NCI-H526 (cell line): ENCODE results near the gene CDS2.
A peak's percentile ranks its signal among the peaks of the same experiment; 100 is the strongest.

ENCODE experiments used
- DNase-seq, 2 experiments: peaks; one replicate each; lab custom pipeline; 2025; lab: John Stamatoyannopoulos, UW

The CDS2 gene

DNA sequence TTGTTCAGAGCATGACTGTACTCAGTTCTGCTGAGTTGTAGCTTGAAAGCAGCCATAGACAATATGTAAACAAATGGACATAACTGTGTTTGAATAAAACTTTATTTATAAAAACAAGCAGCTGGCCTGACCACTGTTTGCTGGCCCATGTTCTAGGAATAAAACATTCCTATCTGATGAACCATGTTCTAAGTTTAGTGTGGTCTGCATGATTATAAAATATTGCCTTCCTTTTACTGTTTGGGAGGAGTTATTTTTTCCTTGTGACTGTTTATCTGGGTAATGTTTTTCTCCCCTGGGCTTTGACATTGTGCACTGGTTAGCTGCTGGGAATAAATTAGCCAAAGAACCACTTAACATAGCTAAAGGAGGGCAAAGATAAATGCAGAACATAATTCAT lies 55.1 kb downstream of the CDS2 start:
- no peak for DNase-seq

DNA sequence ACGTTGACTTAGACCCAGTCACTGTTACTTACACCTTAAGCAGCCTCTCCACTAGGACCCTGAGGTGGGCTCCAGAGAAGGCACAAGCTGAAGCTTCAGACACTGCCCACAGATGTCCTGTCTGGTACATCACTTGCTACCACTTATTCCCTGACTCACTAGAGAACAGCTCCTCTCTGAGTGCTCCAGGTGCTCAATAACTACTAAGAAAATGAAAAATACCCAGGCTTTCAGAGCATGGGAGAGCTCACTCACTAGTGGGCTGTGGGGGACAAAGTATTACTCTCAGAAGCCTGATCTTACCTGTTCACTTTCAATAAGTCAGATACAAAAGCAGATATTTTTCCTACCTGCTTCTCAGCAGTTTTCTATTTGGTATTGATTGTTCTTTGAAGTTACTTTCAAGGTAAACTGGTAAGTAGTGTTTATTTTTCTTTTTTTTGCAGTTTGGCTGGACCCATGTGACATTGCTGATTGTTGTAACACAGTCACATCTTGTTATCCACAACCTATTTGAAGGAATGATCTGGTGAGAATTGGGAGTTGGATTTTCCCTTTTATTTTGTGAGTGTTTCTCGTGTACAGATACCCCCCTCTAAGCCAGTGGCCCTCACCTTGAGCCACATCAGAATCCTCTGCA lies 55.9 kb downstream of the CDS2 start:
- DNase-seq = no peak

DNA sequence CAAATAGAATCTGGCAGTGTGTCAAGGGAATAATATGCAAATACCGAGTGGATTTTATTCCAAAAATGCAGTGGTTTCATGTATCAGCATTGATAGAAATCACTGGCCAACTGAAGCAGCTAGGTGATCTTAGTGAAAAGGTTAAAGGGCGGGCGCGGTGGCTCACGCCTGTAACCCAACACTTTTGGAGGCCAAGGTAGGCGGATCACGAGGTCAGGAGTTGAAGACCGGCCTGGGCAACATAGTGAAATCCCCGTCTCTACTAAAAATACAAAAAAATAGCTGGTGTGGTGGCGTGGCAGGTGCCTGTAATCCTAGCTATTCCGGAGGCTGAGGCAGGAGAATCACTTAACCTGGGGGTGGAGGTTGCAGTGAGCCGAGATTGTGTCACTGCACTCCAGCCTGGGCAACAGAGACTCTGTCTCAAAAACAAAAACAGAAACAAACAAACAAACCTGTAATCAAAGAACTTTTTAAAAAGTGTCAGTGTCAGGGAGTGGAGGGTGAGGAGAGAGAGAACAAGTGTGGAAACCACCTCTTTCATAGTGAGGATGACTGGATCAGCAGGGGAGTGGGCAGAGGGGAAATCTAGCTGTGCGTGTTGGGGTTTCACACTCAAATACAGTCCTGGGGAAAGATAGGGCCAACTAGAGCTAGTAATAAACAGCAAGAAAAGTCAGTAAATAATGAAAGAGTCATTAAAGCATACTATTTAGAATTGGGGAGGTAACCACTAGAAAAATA lies 57.1 kb downstream of the CDS2 start:
- no peak for DNase-seq

DNA sequence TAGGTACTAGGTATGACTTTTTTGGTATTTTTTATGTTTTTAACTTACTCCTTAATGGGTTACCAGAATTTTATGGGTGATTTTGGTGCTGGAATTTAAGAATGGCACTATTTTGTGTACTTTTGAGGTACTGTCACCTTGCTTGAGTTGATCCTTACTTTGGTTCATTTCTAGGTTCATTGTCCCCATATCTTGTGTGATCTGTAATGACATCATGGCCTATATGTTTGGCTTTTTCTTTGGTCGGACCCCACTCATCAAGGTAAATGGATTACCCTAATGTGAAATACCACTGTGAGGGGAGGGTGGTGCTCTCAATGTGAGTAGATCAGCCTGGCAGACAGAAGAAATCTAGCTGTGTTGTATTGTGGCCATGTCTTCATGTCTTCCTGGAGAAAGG lies 57.9 kb downstream of the CDS2 start:
- DNase-seq = no peak

DNA sequence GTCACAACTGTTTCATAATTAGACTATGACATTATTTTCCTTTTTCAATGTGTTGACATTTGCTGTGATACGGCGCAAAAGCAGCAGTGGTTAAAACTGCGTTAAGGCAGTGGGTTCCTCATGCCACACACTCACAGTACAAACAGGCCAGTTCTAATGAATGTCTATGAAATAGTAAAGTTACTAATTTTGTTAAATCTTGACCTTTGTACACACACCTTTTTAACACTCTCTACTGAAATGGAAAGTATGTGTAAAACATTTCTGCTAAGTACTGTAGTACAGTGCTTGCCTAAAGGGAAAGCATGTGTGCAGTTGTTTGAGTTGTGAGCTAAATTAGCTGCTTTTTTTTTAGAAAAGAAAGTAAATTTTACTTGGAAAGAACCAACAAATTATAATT lies 60.3 kb downstream of the CDS2 start:
- DNase-seq = no peak

DNA sequence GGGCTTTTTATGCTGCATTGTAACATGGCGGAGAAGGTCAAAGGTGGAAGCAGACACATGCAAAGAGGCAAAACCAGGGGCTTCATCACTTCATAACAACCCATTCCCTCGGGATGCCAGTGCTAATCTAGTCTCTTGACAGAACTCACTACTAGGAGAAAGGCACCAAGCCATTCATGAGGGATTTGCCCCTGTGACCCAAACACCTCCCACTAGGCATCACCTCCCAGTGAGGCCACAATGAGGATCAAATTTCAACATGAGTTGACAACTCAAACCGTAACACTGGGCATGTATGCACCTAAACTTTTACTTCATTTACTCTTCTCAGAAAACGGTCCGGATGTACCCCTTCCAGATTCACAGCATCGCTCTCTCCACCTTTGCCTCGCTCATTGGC lies 61.9 kb downstream of the CDS2 start:
- no peak for DNase-seq

DNA sequence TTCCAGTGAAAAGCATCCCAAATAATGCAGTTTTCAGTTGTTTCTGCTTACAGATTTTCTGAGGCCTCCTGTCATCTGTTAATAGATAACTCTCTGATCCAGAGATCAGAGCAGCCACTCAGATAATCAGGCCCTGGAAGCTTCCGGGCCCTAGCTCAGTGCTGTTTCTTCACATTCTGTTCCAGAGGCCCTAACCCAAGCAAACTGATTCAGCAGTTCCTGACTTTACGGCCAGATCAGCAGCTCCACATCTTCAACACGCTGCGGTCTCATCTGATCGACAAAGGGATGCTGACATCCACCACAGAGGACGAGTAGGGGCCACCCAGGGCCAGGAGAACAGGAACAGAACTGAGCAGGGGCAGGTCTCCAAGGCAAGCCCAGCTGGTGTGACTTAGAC lies 63.1 kb downstream of the CDS2 start:
- DNase-seq = no peak

DNA sequence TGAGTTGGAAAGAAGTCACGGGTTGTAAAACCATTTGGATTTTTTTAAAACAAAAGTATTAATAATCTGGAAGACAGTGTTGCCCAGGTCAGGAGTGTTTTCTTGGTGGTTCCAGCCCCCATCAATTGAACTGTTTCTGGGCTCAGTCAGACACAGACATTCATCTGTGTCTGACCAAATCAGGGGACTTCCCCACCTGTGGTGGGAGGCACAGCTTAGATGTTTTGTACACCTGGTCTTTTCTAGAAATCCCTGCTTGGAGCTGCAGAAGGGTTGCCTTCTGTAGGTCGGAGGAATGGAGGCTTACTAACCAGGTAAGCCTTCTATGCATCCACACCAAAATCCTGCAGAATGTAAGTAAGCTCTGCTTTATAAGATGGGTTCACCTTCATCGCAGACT lies 63.6 kb downstream of the CDS2 start:
- DNase-seq = no peak

DNA sequence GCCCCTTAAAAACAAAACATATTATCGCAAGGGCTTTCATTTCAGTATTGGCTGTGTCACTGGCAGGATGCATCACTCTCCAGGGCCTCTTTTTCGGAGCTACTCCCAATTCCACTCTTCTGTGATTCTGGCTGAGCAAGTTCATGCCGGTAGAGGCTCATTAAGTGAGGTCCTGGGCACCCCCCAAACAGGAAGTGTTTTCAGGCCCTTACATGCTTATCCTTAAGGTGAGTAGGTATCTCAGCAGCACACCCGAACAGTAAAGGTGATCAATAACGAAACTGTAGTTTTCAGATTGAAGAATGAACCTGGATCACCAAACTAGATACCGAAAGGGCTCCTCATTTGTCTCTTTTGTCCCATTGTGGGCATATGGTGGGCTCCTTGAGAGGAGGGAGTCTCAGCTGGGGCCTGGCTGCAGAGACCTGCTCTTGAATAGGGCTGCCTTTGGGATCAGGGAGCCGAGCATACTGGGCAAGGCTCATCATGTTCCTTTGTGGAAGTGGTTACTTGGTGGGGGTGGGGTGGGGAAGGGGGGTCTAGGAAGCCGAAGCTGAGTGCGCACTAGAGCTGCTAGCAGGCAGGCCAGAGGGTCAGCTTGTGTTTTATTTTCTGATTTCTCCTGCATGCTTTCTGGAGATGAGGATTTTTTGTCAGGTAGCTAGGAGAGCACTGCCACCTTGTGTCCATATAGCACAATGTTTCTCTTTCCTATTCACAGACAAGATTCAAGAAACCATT lies 65.2 kb downstream of the CDS2 start:
- DNase-seq = peak; percentile 73 to 82

DNA sequence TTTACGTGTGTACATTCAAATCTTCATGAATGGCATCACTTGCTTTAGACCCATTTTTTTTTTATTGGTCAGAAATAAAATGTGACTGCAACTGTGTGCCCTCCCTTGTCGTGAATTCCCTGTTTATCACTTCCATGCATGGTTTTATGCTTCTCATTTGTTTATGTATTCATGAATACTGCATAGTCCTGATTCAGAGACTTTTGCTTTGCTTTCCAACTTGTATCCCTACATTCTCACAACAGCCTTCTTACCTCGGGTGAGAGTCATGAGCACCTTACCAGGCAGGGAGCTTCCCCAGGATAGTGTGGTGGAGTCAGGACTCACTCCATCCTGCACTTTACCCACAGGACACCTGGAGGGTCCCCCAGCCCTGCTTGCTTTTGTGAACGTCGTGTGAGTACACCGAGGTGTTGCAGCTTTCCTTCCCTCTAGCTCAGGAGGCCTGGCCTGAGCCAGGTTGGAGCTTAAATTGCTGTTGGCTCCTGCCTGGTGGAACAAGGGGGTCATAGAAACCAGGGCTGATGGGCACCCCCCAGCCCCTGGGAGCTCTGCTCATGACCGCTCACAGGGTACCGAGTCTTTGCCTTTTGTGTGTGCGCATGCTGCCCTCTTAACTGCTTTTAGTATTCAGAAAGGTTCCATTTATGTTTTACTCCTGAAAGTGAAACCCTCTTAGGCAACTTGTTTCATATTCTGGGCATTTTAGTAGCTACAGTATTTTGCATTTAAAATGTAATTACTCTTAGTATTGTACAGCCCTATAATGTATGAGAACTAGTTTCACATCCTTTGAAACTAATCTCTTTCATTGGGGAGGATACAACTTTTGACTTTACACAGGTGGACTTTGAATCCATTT lies 66.0 kb downstream of the CDS2 start:
- DNase-seq = no peak

DNA sequence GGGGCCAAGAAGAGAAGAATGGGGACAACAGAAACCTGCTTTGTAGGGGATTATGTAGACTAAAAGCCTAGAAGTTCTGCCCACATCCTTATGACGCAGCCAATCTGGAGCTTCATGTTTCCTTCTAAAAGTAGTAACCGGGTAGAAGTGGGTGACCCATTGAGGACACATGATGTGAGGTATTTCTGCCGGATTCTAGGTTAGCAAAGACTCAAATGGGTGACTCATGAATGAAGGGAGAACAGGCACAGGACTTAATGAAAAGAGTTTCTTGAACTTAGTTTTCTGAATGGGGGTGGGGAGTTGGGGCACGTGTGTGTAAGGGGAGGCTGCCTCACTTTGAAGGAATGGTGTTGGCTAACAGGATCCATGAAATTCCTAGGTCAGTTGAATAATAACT lies 68.8 kb downstream of the CDS2 start:
- no peak for DNase-seq

DNA sequence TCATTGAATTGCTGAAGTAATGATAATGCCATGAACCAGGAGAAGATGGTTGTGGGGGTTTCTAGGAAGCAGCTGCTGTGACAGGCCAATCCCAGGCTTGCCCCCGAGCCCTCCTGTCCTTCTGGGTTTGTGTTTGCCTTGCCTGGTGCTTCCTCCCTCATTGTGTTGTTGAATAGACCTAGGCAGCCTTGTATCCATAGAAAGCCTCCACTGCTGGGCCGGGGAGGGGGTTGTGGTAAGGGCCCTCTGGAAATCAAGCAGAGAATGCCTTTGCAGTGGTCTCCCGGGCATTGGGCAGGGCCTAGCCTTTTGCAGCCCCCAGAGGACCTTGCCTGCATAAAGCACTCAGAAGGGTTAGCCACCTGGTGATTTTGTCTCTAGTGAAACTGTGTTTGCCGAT lies 69.3 kb downstream of the CDS2 start:
- DNase-seq = no peak

DNA sequence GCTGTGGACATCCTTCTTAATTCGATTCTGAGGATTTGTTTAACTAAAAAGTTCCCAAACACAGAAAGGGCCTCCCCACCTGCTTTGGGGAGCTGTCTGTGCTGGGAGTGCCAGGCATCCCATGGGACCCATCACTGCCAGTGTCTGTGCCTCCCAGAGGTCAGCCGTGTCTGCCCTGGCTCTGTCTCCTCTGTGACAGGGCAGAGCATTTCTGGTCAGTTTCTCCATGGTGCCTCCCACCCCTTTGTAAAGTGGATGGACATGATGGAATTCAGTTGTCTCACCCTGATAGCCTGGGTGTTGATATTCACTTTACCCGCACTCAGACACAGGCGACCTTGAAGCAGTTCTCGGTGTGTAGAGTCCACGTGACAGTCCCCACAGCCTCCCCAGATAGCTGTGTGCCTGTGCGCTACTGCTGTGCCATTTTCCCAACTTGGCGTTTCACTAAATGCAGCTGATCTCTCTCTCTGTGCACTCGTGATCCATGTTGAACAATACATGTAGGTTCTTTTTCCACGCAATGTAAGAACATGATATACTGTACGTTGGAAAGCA lies 70.5 kb downstream of the CDS2 start:
- DNase-seq = no peak

DNA sequence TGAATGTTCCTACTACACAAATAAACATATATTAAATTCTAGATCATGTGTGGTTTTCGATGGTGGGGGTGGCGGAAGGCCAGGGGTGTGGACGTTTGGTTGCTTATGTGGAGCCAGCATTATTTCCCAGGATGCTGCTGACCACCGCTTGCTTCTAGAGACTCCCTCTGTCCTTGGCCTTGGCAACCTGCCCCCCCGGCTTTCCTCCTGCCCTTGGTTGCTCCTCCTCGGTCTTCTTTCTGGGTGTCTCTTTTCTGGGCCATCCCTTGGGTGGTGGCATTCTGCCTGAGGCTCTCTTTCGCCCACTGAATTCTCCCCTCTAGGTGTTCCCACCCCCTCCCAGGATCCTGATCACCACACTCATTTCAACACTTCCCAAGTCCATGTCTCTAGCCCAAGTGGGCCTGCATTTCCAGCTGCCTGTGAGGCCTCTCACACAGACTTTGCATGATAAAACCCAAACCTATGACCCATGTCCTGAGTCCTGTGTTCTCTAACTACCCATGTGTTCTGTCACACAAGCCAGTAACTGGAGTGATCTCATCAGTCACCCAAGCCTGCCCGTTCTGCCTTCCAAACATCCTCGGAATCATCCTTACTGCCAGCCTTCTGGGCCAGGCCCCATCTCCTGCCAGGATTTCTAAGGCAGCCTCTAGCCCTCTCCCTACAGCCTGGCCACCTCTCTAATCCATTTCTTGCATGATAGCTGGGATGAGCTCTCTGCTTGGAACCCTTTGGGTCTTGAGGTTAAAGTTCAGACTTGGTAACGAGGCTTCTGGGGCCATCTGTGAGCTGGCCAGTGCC lies 71.2 kb downstream of the CDS2 start:
- DNase-seq = no peak

DNA sequence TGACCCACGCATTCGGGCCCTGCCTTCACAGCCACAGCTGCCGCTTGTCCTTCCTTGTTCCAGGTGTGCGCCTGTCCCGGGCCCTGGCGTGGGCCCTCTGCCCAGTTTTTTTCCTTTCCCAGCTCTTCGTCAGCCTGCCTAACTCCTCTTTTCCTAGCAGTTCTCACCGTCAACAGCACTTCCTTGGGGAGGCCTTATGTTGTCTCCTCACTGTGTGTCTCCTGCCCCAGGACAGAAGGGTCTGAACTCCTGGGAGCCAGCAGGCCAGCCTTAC lies 71.8 kb downstream of the CDS2 start:
- DNase-seq = no peak

DNA sequence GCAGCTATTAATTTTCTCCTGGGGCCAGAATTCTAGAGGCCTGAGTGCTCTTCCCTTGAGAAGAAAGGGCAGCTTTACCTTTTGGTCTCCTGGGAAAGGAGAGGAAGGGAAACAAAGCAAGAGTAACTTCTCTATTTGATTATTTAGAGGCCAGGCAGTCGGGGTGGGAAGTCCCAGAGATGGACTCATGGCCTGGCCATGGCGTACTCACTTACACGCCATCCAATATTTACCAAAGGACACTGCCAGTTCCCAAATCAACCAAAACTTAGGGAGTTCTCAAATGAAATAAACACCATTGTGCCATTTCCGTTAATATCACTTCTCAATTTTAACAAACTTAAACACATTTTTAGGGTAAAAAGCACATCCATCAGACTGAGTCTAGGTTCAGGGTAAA lies 76.6 kb downstream of the CDS2 start:
- no peak for DNase-seq

DNA sequence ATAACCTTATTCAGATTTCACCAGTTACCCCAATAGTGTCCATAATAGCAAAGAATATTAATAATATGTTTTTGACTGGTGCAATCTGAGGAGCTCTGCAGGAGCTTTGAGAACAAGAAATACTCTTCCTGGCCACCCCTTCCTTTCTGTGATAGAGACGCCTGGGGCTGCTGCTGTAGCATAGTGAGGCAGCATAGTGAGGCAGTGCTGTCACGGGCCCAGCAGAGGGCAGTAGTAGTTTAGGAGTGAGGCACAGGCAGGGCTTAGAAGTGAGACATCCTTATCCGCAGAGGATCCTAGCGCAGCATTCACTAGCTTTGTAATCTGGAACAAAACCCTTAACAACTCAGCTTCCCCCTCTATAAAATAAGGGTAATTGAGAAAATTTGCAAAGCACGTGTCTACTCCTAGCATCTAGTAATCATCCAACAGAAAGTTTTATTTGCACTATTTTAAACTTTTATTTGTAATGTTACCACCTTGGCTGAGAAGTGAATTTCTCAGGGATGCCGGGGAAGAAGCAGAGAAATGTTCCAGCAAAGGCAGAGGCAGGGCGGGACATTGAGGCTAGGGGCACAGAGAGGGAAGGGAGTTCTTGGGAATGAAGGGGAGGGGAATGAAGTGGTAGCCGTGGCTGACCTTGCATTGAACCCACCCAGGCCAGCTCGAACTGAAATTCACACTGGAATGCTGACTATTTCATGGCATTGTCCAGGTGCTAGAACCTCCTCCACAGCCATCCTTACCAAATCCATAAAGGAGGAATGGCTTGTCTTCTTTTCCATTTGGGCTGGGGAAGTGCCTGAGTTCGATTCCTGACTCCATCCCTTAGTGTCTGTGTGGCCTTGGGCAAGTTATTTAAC lies 78.8 kb downstream of the CDS2 start:
- peak; percentile 21 to 88 for DNase-seq

DNA sequence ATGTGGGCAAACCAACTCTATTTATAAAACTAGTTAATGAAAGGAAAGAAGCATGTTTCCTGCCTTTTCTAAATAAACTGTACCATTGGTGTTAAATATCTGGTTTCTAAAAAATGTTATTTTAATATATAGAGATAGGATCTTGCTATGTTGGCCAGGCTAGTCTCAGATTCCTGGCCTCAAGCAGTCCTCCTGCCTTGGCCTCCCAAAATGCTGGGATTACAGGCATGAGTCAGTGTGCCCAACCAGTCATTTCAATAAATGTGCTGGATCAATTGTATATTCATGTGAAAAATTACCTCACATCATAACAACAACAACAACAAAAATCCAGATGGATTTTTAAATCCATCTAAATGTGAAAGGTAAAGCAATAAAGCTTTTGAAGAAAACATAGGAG lies 80.3 kb downstream of the CDS2 start:
- no peak for DNase-seq

DNA sequence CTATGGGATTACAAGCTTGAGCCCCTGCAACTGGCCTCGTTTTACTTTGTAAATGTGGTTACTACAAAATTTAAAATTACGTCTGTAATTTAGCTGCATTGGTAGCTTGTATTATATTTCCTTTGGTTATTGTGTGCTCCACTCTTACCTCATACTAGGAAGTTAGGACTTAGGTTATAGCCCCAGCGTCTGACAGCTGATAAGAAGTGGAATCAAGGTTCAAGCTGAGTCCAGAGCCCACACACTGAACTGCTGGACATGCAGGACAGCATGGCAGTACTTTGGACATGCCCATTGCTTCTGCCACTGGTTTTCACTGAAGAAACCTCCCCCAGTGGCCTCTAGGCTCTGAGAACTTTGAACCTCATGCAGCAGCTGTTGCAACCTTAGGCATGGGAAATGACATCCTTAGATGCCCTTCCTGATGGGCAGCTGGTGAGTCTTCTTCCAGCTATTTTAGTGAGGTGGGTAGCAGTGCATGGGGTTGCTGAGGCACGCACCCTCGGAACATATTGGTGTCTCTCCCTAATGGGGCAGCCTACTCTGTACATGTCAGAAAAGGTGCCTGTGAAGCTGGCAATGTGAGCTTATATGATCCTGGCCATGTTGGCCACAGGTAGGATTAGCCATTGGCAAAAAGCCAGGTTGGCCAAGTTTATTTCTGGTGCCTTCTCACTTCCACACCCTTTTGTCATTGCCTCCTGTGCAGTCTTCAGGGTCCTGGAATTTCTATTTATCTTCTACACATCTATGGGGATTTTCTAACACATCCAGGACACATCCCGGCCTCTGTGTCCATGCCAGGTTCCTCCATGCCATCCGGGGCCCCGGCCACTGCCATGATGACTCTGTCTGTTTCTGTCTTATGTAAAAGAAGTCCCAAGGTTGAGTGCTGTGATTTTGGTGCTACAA lies 85.3 kb downstream of the CDS2 start:
- DNase-seq = no peak
